GM19372 (cell line): ENCODE results near the gene ATG12.
"Not testable (repeated sequence)": the region's sequence is repeated elsewhere in the genome, so short reads cannot be mapped to it uniquely, and the experiment has no call there.

ENCODE experiments used
- ATAC-seq: cut with Tn5 transposase; IDR thresholded peaks from one replicate; pipeline ENCODE4 v1.9.1; 2021; ENCODE audit warnings: mild to moderate bottlenecking, low read depth, moderate library complexity; ENCODE audit not compliant: unreplicated experiment

ATG12 gene

DNA sequence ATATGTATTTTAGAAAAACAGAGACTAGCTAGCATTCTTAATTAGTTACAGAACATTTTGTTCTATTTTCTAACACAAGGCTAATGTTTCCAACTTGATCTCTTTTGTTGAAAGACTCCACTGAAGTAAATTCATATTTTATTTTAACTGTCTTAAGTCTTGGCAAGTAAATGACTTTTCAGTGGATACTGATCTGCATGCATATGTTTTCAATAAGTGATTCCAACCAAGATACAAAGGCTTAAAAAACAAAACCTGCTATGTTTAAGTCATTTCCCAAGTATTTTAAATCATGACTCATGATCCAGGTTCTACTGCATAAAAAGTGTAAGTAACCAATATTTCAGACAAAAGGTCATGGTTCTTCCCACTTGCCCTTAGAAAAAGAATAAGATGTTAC is 30.6 kb downstream of the ATG12 start:
- ATAC-seq, result no peak

GRCh38 chr5:115809946-115810345 is 31.4 kb downstream of the ATG12 start:
- no peak for ATAC-seq

GRCh38 chr5:115808066-115808465 is 33.3 kb downstream of the ATG12 start:
- ATAC-seq, result not testable (repeated sequence)

DNA sequence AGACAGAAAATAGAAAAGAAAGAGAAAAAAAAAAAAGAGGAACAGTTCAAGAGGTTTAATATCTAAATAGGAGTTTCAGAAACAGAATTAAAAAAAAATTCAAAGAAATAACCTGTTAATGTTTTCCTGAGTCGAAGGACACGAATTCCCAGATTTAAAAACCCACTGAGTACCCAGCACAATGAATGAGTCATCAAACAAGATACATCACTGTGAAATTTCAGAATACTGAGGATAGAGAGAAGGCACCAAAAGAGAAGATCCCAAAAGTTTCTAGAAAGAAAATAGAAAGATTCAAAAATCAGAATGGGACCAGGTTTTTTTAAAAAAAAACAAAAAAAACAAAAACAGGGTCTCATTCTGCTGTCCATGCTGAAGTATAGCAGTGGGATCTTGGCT is 33.7 kb downstream of the ATG12 start:
- no peak for ATAC-seq

GRCh38 chr5:115806986-115807653 is 34.2 kb downstream of the ATG12 start:
- no peak for ATAC-seq

DNA sequence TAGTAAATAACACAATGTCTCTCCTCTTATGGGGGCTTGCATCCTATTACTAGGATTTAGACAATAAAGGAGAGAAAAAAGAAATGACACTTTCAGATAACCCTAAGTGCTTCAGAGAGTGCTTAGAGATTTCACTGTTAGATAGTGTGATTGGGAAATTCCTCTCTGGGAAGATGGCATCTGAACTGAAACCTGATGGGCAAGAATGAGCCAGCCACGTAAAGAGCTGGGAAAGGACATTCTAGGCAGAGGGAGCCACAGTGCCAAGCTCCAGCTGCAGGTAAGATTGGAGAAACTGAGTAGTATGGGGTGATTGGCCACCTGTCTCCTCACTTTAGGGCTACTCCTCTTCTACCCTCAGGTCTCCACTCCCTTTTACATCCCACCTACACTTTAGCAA is 39.4 kb downstream of the ATG12 start:
- ATAC-seq, result no peak

DNA sequence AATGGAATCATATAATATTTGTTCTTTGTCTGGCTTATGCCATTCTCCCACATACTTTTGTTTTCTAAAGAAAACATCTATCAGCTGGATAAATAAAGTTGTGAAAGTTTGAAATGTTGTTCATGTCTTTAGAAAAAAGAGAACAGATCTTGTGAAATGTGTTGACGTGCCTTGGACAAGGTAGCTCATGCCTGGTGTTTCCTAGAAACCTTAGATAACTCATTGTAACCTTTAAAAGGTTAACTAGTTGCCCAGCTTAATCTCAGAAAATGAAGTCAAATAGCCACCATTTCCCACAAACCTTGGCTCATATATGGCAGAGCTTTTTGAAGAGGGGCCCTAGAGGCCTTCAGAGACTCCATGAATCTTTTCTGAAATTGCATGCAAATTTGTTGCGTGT is 40.2 kb downstream of the ATG12 start:
- ATAC-seq, result no peak

DNA sequence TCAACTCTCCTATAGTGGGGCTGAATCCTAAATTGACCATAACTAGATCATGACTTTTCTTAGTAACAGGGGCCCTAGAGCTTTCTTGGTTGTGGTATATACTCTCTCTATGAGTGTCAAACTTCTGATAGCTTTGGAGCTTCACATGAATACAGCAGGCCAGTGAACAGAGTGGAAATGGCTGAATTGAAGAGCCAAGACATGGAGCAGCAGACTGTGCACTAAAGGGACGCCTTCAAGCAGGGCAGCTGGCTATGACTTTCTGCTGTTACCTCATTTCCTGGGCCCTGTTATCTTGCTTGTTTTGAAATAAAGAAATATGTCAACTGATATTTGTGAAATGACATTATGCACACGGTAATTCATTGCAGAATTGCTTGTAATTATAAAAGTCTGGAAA is 41.3 kb downstream of the ATG12 start:
- no peak for ATAC-seq

DNA sequence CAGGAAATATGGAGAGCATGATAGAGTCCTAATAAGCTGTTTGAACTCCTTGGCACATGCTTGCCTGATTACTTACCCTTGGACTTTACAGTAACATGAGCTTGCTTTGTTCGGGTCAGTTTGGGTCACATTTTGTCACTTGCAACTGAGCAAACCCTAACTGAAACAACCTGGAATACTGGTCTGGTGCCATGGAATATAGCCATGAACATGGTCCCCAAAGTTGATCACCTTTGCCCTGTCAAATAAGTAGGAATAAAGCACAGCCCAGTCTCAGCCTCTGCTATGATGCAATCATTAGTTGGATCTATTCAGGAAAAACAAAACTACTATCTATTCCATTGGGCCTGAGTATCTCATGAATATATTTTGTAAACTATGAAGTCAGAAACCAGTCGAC is 43.1 kb downstream of the ATG12 start:
- ATAC-seq, result no peak

- no peak for ATAC-seq
These were observed 44.7 kb downstream of the ATG12 start for GRCh38 chr5:115796656-115797055.

GRCh38 chr5:115795700-115796099 is 45.7 kb downstream of the ATG12 start:
- ATAC-seq, result no peak

DNA sequence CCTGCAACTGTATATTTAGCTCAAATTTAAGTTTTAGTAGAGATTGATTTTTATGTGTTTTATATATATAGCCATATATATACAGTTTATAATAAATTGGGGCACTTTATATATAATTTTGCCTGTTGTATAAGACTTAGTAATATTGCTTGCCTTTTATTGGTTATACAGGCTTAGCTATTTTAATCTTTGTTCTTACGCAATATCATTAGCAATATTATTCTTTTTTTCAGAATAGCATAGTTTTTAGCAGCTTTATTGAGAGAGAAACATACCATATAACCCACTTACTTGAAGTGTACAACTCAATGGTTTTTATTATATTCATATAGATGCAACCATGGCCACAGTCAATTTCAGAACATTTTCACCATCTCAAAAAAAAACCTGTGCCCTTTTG is 52.9 kb downstream of the ATG12 start:
- no peak for ATAC-seq

DNA sequence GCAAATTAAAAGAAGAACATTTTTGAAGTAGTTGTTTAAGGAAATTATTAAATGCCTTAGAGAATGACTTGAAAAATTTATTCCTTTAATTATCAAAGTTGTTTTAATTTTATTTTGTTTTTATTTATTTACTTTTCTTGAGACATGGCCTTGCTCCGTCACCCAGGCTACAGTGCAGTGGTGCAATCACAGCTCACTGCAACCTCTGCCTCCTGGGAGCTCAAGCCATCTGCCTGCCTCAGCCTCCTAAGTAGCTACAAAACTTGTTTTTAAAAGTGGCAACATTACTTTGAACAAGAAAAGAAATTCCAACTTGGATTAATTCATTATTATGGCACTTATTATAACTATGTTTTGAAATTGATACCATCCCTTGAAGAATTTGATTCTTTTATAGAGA is 53.9 kb downstream of the ATG12 start:
- ATAC-seq, result no peak

DNA sequence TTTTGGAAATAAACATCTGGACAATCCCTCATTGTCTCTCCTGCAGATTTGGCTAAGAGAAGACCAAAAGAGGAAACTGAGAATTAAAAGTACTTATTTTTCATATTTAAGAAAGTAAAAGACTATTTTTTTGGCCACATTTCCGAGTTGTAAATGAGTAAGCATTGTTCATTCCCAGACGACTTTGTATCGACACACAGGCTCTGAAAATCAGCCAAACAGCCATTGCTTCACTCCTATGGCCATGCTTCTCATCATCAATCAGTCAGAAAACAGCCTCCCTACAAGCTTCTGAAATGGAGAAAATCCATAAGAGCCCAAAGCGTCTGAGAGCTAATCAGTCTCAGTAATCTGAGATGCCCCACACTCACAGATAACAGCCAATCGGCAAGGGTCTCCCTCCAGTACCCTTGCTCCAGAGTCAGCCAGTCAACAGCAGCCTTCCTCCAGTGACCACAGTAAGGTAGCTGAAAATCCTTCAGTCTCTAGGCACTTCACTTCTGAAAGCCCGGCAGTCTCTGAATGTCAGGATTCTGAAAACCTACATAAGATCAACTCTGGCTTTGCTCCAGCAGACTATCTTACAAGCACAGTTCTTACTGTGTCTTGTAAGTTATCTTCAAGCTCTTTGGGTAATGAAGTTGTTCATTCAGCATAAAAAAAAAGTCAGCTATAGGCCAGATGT is 55.8 kb downstream of the ATG12 start:
- no peak for ATAC-seq

GRCh38 chr5:115778417-115778816 is 62.9 kb downstream of the ATG12 start:
- no peak for ATAC-seq
